ENCODE measurements around the gene ABCB9. TPM values are rescaled to one million over a fixed set of nuclear protein-coding genes. Genes with fewer than 3 reads are reported as not detected.

Gene ABCB9
- total RNA-seq, 1 donor from 2014 or later = 1.9 TPM

GRCh38 chr12:122928404-122929147 is 37.7 kb downstream of the ABCB9 start:
- Histone ChIP-seq H2AFZ (replicated peaks) (peak overlapping the region; percentile 10), H3K27me3 (no peaks in the 10 kb centered on the region), H3F3A (ENCODE audit: low read depth) (peaks cover 4% of the 10 kb centered on the region), H3K4me3 (no peak overlapping the region), H3K9me3 (ENCODE audit: low read depth) (no peaks in the 10 kb centered on the region), H3K9ac (no peak overlapping the region), H3K27ac (no peak overlapping the region), H3K4me1 (peaks cover 7% of the 10 kb centered on the region), H3K79me2 (ENCODE audit: low read depth) (no peaks in the 10 kb centered on the region), H3K4me2 (no peak overlapping the region), H4K20me1 (ENCODE audit: low read depth) (no peaks in the 10 kb centered on the region), H3K36me3 (no peaks in the 10 kb centered on the region)
- TF ChIP-seq CTCF (IDR thresholded peaks at IDR 0.05) (no peak), EZH2 (IDR thresholded peaks at IDR 0.05) (no peak), EZH2phosphoT487 (IDR thresholded peaks at IDR 0.05) (no peak)
- Mint-ChIP-seq H3K4me1 (peaks cover 9% of the 10 kb centered on the region), H3K27me3 (ENCODE audit: insufficient read depth, low read depth) (peaks cover 2% of the 10 kb centered on the region), H3K36me3 (peaks cover 3% of the 10 kb centered on the region), H3K9me3 (no peaks in the 10 kb centered on the region), H3K4me3 (no peak overlapping the region), H3K27ac (peak overlapping the region; percentile 92)
- no peak for DNase-seq (ENCODE audit: low spot score)

GRCh38 chr12:122927756-122928403 is 38.4 kb downstream of the ABCB9 start:
- Mint-ChIP-seq H3K27ac (no peak overlapping the region), H3K4me3 (no peak overlapping the region), H3K36me3 (peaks cover 2% of the 10 kb centered on the region), H3K4me1 (peaks cover 9% of the 10 kb centered on the region), H3K9me3 (no peaks in the 10 kb centered on the region), H3K27me3 (ENCODE audit: insufficient read depth, low read depth) (peaks cover 4% of the 10 kb centered on the region)
- Histone ChIP-seq H3K27me3 (no peaks in the 10 kb centered on the region), H3K9ac (no peak overlapping the region), H3K4me1 (peaks cover 7% of the 10 kb centered on the region), H3K36me3 (no peaks in the 10 kb centered on the region), H3F3A (ENCODE audit: low read depth) (peaks cover 4% of the 10 kb centered on the region), H3K79me2 (ENCODE audit: low read depth) (no peaks in the 10 kb centered on the region), H2AFZ (replicated peaks) (no peak overlapping the region), H3K4me3 (no peak overlapping the region), H3K4me2 (no peak overlapping the region), H3K27ac (no peak overlapping the region), H4K20me1 (ENCODE audit: low read depth) (no peaks in the 10 kb centered on the region), H3K9me3 (ENCODE audit: low read depth) (no peaks in the 10 kb centered on the region)
- no peak for DNase-seq (ENCODE audit: low spot score)
- no peak for TF ChIP-seq CTCF (IDR thresholded peaks at IDR 0.05)
- no peak for TF ChIP-seq EZH2 (IDR thresholded peaks at IDR 0.05)
- TF ChIP-seq EZH2phosphoT487 (IDR thresholded peaks at IDR 0.05) = no peak

GRCh38 chr12:122921917-122922316 is 44.3 kb downstream of the ABCB9 start:
- Histone ChIP-seq H3K4me3 (no peak overlapping the region), H3K27me3 (no peaks in the 10 kb centered on the region), H3K27ac (no peak overlapping the region), H3K4me2 (no peak overlapping the region), H3K4me1 (no peaks in the 10 kb centered on the region), H3K9me3 (ENCODE audit: low read depth) (no peaks in the 10 kb centered on the region), H3K9ac (no peak overlapping the region), H2AFZ (replicated peaks) (no peak overlapping the region), H3F3A (ENCODE audit: low read depth) (no peaks in the 10 kb centered on the region), H4K20me1 (ENCODE audit: low read depth) (no peaks in the 10 kb centered on the region), H3K36me3 (no peaks in the 10 kb centered on the region), H3K79me2 (ENCODE audit: low read depth) (no peaks in the 10 kb centered on the region)
- Mint-ChIP-seq H3K4me1 (peaks cover 9% of the 10 kb centered on the region), H3K36me3 (no peaks in the 10 kb centered on the region), H3K4me3 (no peak overlapping the region), H3K9me3 (no peaks in the 10 kb centered on the region), H3K27ac (no peak overlapping the region), H3K27me3 (ENCODE audit: insufficient read depth, low read depth) (peaks cover 2% of the 10 kb centered on the region)
- TF ChIP-seq EZH2 (IDR thresholded peaks at IDR 0.05) (no peak), EZH2phosphoT487 (IDR thresholded peaks at IDR 0.05) (no peak), CTCF (IDR thresholded peaks at IDR 0.05) (no peak)
- no peak for DNase-seq (ENCODE audit: low spot score)

Data from neural progenitor cell (in vitro differentiated cells).